Sigmoid colon (tissue), 4 donors: Measurements from ENCODE around the gene MMP28.

ENCODE experiments used
- POLR2A ChIP-seq, 2 donors: fragments of 450-650 bp; IDR thresholded peaks; one replicate each; pipeline ENCODE4 v1.6.1; 2016; ENCODE audit warnings: antibody characterized with exemption in 2 of 2, mild to moderate bottlenecking in 2 of 2, moderate library complexity in 2 of 2
- POLR2AphosphoS5 ChIP-seq, 4 donors: sonication (generic); formaldehyde crosslinking; IDR thresholded peaks; one replicate each; pipeline ENCODE4 v1.6.1; 2017; ENCODE audit warnings: antibody characterized with exemption in 4 of 4
- TF ChIP-seq, protein P1 (sequence below), 4 experiments: fragments of 450-650 bp in 3 of 4; fragments of 200-600 bp in 1 of 4; IDR thresholded peaks; one replicate each; pipeline ENCODE4 v1.5.1; 2016 to 2019; ENCODE audit warnings: antibody characterized with exemption in 4 of 4, mild to moderate bottlenecking in 3 of 4, moderate library complexity in 2 of 4

DNA sequence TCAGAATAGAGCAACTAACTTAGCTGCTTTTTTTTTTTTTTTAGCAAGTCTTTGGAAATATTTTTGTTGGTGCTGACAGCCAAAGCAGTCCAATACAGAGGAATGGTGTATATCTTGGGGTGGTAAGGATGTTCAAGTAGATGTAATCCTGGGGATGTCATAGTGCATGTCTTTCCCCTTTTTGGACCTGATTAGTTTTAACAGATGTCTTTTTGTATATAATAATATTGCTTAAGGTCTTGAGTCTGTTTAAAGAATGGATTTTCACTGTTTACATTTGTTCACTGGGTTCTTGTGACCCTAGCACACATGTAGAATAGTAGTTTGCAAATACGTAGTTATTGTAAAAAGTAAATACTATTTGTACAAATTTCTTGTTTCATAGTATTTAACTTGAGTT is 21.8 kb upstream of the MMP28 start:
- TF ChIP-seq POLR2A (IDR thresholded peaks at IDR 0.05) (no peak), POLR2AphosphoS5 (IDR thresholded peaks at IDR 0.05) (no peak)
- TF ChIP-seq, protein P1, sequence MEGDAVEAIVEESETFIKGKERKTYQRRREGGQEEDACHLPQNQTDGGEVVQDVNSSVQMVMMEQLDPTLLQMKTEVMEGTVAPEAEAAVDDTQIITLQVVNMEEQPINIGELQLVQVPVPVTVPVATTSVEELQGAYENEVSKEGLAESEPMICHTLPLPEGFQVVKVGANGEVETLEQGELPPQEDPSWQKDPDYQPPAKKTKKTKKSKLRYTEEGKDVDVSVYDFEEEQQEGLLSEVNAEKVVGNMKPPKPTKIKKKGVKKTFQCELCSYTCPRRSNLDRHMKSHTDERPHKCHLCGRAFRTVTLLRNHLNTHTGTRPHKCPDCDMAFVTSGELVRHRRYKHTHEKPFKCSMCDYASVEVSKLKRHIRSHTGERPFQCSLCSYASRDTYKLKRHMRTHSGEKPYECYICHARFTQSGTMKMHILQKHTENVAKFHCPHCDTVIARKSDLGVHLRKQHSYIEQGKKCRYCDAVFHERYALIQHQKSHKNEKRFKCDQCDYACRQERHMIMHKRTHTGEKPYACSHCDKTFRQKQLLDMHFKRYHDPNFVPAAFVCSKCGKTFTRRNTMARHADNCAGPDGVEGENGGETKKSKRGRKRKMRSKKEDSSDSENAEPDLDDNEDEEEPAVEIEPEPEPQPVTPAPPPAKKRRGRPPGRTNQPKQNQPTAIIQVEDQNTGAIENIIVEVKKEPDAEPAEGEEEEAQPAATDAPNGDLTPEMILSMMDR (IDR thresholded peaks at IDR 0.05): no peak
